Calu3 (cell line): ENCODE results near the gene HNRNPC. TPM values are rescaled to one million over a fixed set of nuclear protein-coding genes. Genes with fewer than 3 reads are reported as not detected.
"Not testable (repeated sequence)": the region's sequence is repeated elsewhere in the genome, so short reads cannot be mapped to it uniquely, and the experiment has no call there.

ENCODE experiments used
- BruUV-seq: library from RNA; stranded (reverse); fragments of 400-500 nt; replicated peaks from 2 replicates; lab custom pipeline; 2021; lab: Mats Ljungman, UMichigan
- CTCF ChIA-PET: fragments of 300-600 bp; sonication (Branson Sonifier 250); formaldehyde crosslinking; loops from one replicate; lab custom pipeline; 2022; ENCODE audit warnings: antibody characterized with exemption; lab: Charles Lee
- DNase-seq: peaks from one replicate; pipeline ENCODE4 v3.0.0; 2022
- H3K27ac Mint-ChIP-seq: one replicate; pipeline ENCODE4 v1.8.0; 2022; ENCODE audit warnings: mixed read lengths; ENCODE audit not compliant: unreplicated experiment
- H3K27me3 Mint-ChIP-seq: one replicate; pipeline ENCODE4 v1.8.0; 2022; ENCODE audit warnings: mixed read lengths; ENCODE audit not compliant: unreplicated experiment
- H3K36me3 Mint-ChIP-seq: one replicate; pipeline ENCODE4 v1.8.0; 2022; ENCODE audit warnings: mild to moderate bottlenecking, moderate library complexity, mixed read lengths; ENCODE audit not compliant: insufficient read depth, unreplicated experiment
- H3K4me1 Mint-ChIP-seq: one replicate; pipeline ENCODE4 v1.8.0; 2022; ENCODE audit warnings: mild to moderate bottlenecking, low read depth, mixed read lengths; ENCODE audit not compliant: unreplicated experiment
- H3K4me3 Mint-ChIP-seq: one replicate; pipeline ENCODE4 v1.8.0; 2022; ENCODE audit warnings: mild to moderate bottlenecking, low read depth, moderate library complexity, mixed read lengths; ENCODE audit not compliant: unreplicated experiment
- H3K9me3 Mint-ChIP-seq: one replicate; pipeline ENCODE4 v1.8.0; 2022; ENCODE audit warnings: low read depth, mixed read lengths; ENCODE audit not compliant: unreplicated experiment
- intact Hi-C: fragments of 100-400 bp; cut with micrococcal nuclease; formaldehyde crosslinking; loops from one replicate; pipeline ENCODE4 v1.10.0; 2022; ENCODE audit not compliant: unreplicated experiment
- total RNA-seq: library from RNA; stranded (reverse); gene quantifications from 2 replicates; pipeline ENCODE4 v1.2.3, GENCODE V29; 2022
- TF ChIP-seq, protein P1 (sequence below): fragments of 200-600 bp; IDR thresholded peaks from one replicate; pipeline ENCODE4 v1.8.0; 2022; ENCODE audit warnings: antibody characterized with exemption; ENCODE audit not compliant: unreplicated experiment

The HNRNPC gene
- total RNA-seq, 1 experiment from 2014 or later, result 476 TPM

GRCh38 chr14:21182166-21182565 is 87.1 kb downstream of the HNRNPC start:
- no TSS peak for BruUV-seq
- peaks cover 55% of the 10 kb centered on the region for H3K27me3 Mint-ChIP-seq
- TF ChIP-seq, protein P1, sequence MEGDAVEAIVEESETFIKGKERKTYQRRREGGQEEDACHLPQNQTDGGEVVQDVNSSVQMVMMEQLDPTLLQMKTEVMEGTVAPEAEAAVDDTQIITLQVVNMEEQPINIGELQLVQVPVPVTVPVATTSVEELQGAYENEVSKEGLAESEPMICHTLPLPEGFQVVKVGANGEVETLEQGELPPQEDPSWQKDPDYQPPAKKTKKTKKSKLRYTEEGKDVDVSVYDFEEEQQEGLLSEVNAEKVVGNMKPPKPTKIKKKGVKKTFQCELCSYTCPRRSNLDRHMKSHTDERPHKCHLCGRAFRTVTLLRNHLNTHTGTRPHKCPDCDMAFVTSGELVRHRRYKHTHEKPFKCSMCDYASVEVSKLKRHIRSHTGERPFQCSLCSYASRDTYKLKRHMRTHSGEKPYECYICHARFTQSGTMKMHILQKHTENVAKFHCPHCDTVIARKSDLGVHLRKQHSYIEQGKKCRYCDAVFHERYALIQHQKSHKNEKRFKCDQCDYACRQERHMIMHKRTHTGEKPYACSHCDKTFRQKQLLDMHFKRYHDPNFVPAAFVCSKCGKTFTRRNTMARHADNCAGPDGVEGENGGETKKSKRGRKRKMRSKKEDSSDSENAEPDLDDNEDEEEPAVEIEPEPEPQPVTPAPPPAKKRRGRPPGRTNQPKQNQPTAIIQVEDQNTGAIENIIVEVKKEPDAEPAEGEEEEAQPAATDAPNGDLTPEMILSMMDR, result no peak
- no peaks in the 10 kb centered on the region for H3K36me3 Mint-ChIP-seq
- H3K4me3 Mint-ChIP-seq, result no peak overlapping the region
- intact Hi-C loops, result no loop called here
- H3K9me3 Mint-ChIP-seq, result no peaks in the 10 kb centered on the region
- no peaks in the 10 kb centered on the region for H3K4me1 Mint-ChIP-seq
- DNase-seq, result no peak
- H3K27ac Mint-ChIP-seq, result no peak overlapping the region
- CTCF ChIA-PET, result no interaction called here

DNA sequence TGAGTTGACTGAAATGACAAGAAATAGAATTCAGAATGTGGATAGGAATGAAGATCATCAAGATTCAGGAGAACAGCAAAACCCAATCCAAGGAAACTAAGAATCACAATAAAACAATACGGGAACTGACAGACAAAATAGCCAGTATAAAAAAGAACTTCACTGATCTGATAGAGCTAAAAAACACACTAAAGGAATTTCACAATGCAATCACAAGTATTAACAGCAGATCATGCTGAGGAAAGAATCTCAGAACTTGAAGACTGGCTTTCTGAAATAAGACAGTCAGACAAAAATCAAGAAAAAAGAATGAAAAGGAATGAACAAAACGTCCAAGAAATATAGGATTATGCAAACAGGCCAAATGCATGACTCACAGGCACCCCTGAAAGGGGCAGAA is 98.1 kb downstream of the HNRNPC start:
- Mint-ChIP-seq H3K27ac (no peak overlapping the region), H3K9me3 (peaks cover 3% of the 10 kb centered on the region), H3K4me1 (no peaks in the 10 kb centered on the region), H3K4me3 (no peak overlapping the region), H3K36me3 (no peaks in the 10 kb centered on the region), H3K27me3 (peaks cover 82% of the 10 kb centered on the region)
- TF ChIP-seq, protein P1, result no peak
- no TSS peak for BruUV-seq
- CTCF ChIA-PET, result no interaction called here
- intact Hi-C loops, result no loop called here
- no peak for DNase-seq

DNA sequence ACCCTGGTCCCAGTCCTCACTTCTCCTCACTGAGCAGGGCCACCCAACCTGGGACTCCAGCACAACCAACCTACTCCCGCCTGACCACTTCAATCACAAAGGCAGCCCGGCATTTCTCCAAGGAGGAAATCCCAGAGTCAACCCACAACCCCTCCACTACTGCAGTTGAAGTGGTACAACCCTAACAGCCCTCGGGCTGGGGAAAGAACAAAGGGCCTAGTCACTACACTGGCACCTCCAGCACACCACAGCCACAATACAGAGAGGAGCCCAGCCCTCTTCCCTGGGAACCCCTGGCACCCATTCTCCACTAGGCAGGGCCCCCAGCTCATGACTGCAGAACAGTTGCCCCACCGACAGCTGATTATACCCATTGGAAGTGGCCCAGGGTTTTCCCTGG is 99.7 kb downstream of the HNRNPC start:
- intact Hi-C loops, result no loop called here
- peaks cover 3% of the 10 kb centered on the region for H3K9me3 Mint-ChIP-seq
- no peaks in the 10 kb centered on the region for H3K36me3 Mint-ChIP-seq
- H3K27me3 Mint-ChIP-seq, result peaks cover 80% of the 10 kb centered on the region
- no peak for DNase-seq
- no peak overlapping the region for H3K27ac Mint-ChIP-seq
- BruUV-seq, result no TSS peak
- H3K4me3 Mint-ChIP-seq, result no peak overlapping the region
- TF ChIP-seq, protein P1, result no peak
- no peaks in the 10 kb centered on the region for H3K4me1 Mint-ChIP-seq
- CTCF ChIA-PET, result no interaction called here

DNA sequence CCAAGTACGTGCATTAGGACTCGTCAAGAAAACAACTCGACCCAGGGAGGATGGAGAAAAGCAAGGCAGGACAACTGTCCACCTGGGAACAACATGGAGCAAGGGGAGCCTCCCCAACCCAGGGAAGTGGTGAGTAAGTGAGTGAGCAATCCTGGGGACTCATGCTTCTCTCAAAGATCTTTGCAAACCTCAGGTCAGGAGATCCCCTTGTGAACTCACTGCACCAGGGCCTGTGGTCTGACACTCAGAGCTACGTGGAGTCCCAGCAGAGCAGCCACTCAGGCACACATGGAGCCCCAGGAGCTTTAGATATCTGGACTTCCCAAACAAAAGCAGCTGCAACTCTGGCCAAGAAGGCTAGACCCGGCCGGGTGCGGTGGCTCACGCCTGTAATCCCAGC is 101.2 kb downstream of the HNRNPC start:
- H3K4me3 Mint-ChIP-seq, result no peak overlapping the region
- no peak for DNase-seq
- CTCF ChIA-PET, result no interaction called here
- peaks cover 74% of the 10 kb centered on the region for H3K27me3 Mint-ChIP-seq
- H3K27ac Mint-ChIP-seq, result no peak overlapping the region
- no TSS peak for BruUV-seq
- peaks cover 8% of the 10 kb centered on the region for H3K4me1 Mint-ChIP-seq
- no peaks in the 10 kb centered on the region for H3K36me3 Mint-ChIP-seq
- H3K9me3 Mint-ChIP-seq, result peaks cover 4% of the 10 kb centered on the region
- intact Hi-C loops, result no loop called here
- TF ChIP-seq, protein P1, result no peak

- H3K27ac Mint-ChIP-seq, intact Hi-C loops, BruUV-seq, H3K9me3 Mint-ChIP-seq, DNase-seq, CTCF ChIA-PET, H3K36me3 Mint-ChIP-seq, H3K4me3 Mint-ChIP-seq: not testable (repeated sequence)
- Mint-ChIP-seq H3K27me3 (peaks cover 69% of the 10 kb centered on the region), H3K4me1 (peaks cover 10% of the 10 kb centered on the region)
These were observed 103.6 kb downstream of the HNRNPC start for GRCh38 chr14:21165670-21166069.

DNA sequence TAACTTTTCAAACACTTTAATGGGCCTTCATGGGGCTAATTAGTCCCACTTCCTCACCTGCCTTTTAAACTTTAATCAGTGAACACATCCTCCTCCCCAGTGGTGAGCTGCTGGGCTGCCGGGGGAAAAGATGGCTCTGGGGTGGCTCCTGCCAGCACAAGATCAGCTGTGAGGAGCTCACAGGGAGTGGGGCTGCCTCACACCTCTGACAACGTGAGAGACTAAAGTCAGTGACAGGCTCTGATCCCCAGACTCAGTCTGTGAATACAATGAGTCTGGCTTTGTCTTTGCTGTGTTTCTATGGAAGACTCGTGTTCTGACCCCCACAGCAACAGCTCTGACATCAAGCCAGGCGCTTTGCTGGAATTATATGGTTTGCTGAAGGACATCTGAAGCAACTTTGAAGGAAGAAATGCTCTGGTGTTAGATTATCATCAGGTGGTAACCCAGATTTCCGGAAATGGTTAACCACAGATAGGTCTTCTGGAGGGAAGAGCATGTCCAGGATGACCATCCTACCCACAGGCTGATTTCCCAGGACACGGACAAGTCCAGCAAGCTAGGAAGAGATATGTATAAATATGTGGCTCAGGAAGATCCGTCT is 104.1 kb downstream of the HNRNPC start:
- CTCF ChIA-PET, H3K4me3 Mint-ChIP-seq, DNase-seq, H3K27ac Mint-ChIP-seq, H3K36me3 Mint-ChIP-seq, H3K9me3 Mint-ChIP-seq, BruUV-seq, intact Hi-C loops: not testable (repeated sequence)
- Mint-ChIP-seq H3K27me3 (peaks cover 63% of the 10 kb centered on the region), H3K4me1 (peaks cover 10% of the 10 kb centered on the region)
